Activated T-helper 17 cell treated with anti-CD3 and anti-CD28 coated beads, Interleukin-2, amount 50 U/mL, for 72 hours (primary cell): ENCODE measurements around the gene SLC15A4. TPM values are rescaled to one million over a fixed set of nuclear protein-coding genes. Genes with fewer than 3 reads are reported as not detected.

ENCODE experiments used
- ATAC-seq: fragments of 150-1000 bp; cut with Tn5 transposase; replicated peaks from 2 replicates; pipeline ENCODE4 v1.10.0; 2021; ENCODE audit warnings: mild to moderate bottlenecking, moderate library complexity
- H3K27ac Mint-ChIP-seq: one replicate; pipeline ENCODE4 v1.8.0; 2022; ENCODE audit warnings: mixed read lengths
- H3K27me3 Mint-ChIP-seq: one replicate; pipeline ENCODE4 v1.8.0; 2022; ENCODE audit warnings: mixed read lengths
- H3K36me3 Mint-ChIP-seq: one replicate; pipeline ENCODE4 v1.8.0; 2022; ENCODE audit warnings: low read depth, mild to moderate bottlenecking, mixed read lengths
- H3K4me1 Mint-ChIP-seq: one replicate; pipeline ENCODE4 v1.8.0; 2022; ENCODE audit warnings: mixed read lengths
- H3K4me3 Mint-ChIP-seq: one replicate; pipeline ENCODE4 v1.8.0; 2022; ENCODE audit warnings: mild to moderate bottlenecking, mixed read lengths
- H3K9me3 Mint-ChIP-seq: one replicate; pipeline ENCODE4 v1.8.0; 2022; ENCODE audit warnings: mixed read lengths
- total RNA-seq, 2 donors: library from RNA; stranded (reverse); gene quantifications; one replicate each; pipeline ENCODE4 v1.2.3, GENCODE V29; 2022

Gene SLC15A4
- 10 to 100 TPM; 25.2 to 34.2 TPM for total RNA-seq

GRCh38 chr12:128823916-128824839 is at the start of gene SLC15A4:
TSS of gene SLC15A4 (minus strand) at chr12:128823958. CDS start at chr12:128823943, 15 bp downstream.
- peaks cover 25% of the 10 kb centered on the region for H3K36me3 Mint-ChIP-seq
- peak; percentile 99 for ATAC-seq
- peak within 1 kb of the TSS; percentile 63 for H3K27ac Mint-ChIP-seq
- H3K9me3 Mint-ChIP-seq: no peaks in the 10 kb centered on the region
- H3K27me3 Mint-ChIP-seq: peaks cover 5% of the 10 kb centered on the region
- peaks cover 20% of the 10 kb centered on the region for H3K4me1 Mint-ChIP-seq
- peak within 1 kb of the TSS; percentile 79 for H3K4me3 Mint-ChIP-seq

GRCh38 chr12:128872303-128872702 is 48.5 kb upstream of the SLC15A4 start:
- H3K4me3 Mint-ChIP-seq: no peak overlapping the region
- no peaks in the 10 kb centered on the region for H3K4me1 Mint-ChIP-seq
- H3K27me3 Mint-ChIP-seq: peaks cover 6% of the 10 kb centered on the region
- ATAC-seq: no peak
- H3K9me3 Mint-ChIP-seq: no peaks in the 10 kb centered on the region
- H3K36me3 Mint-ChIP-seq: no peaks in the 10 kb centered on the region
- H3K27ac Mint-ChIP-seq: no peak overlapping the region

GRCh38 chr12:128871516-128871892 is 47.7 kb upstream of the SLC15A4 start:
- peaks cover 6% of the 10 kb centered on the region for H3K27me3 Mint-ChIP-seq
- no peaks in the 10 kb centered on the region for H3K36me3 Mint-ChIP-seq
- H3K4me3 Mint-ChIP-seq: no peak overlapping the region
- no peaks in the 10 kb centered on the region for H3K4me1 Mint-ChIP-seq
- no peak for ATAC-seq
- H3K27ac Mint-ChIP-seq: no peak overlapping the region
- no peaks in the 10 kb centered on the region for H3K9me3 Mint-ChIP-seq

GRCh38 chr12:128867466-128867865 is 43.7 kb upstream of the SLC15A4 start:
- no peak for ATAC-seq
- Mint-ChIP-seq H3K27ac (no peak overlapping the region), H3K9me3 (no peaks in the 10 kb centered on the region), H3K27me3 (no peaks in the 10 kb centered on the region), H3K4me3 (no peak overlapping the region), H3K4me1 (no peaks in the 10 kb centered on the region), H3K36me3 (no peaks in the 10 kb centered on the region)

- Mint-ChIP-seq H3K27me3 (peaks cover 2% of the 10 kb centered on the region), H3K27ac (no peak overlapping the region), H3K4me1 (no peaks in the 10 kb centered on the region), H3K36me3 (no peaks in the 10 kb centered on the region), H3K4me3 (no peak overlapping the region), H3K9me3 (no peaks in the 10 kb centered on the region)
- ATAC-seq: no peak
Measured at GRCh38 chr12:128864516-128865186, 40.9 kb upstream of the SLC15A4 start.

GRCh38 chr12:128863957-128864356 is 40.2 kb upstream of the SLC15A4 start:
- no peaks in the 10 kb centered on the region for H3K4me1 Mint-ChIP-seq
- H3K4me3 Mint-ChIP-seq: no peak overlapping the region
- no peaks in the 10 kb centered on the region for H3K9me3 Mint-ChIP-seq
- no peak for ATAC-seq
- H3K27ac Mint-ChIP-seq: no peak overlapping the region
- H3K36me3 Mint-ChIP-seq: no peaks in the 10 kb centered on the region
- peaks cover 8% of the 10 kb centered on the region for H3K27me3 Mint-ChIP-seq

GRCh38 chr12:128861226-128862016 is 37.7 kb upstream of the SLC15A4 start:
- ATAC-seq: no peak
- H3K27me3 Mint-ChIP-seq: peaks cover 18% of the 10 kb centered on the region
- no peak overlapping the region for H3K4me3 Mint-ChIP-seq
- H3K27ac Mint-ChIP-seq: no peak overlapping the region
- no peaks in the 10 kb centered on the region for H3K4me1 Mint-ChIP-seq
- H3K9me3 Mint-ChIP-seq: no peaks in the 10 kb centered on the region
- H3K36me3 Mint-ChIP-seq: no peaks in the 10 kb centered on the region

GRCh38 chr12:128859311-128859710 is 35.6 kb upstream of the SLC15A4 start:
- ATAC-seq: no peak
- H3K4me1 Mint-ChIP-seq: no peaks in the 10 kb centered on the region
- no peaks in the 10 kb centered on the region for H3K36me3 Mint-ChIP-seq
- H3K27me3 Mint-ChIP-seq: peaks cover 27% of the 10 kb centered on the region
- H3K27ac Mint-ChIP-seq: no peak overlapping the region
- no peaks in the 10 kb centered on the region for H3K9me3 Mint-ChIP-seq
- H3K4me3 Mint-ChIP-seq: no peak overlapping the region

GRCh38 chr12:128857133-128857763 is 33.5 kb upstream of the SLC15A4 start:
- H3K4me1 Mint-ChIP-seq: no peaks in the 10 kb centered on the region
- H3K36me3 Mint-ChIP-seq: no peaks in the 10 kb centered on the region
- no peak overlapping the region for H3K4me3 Mint-ChIP-seq

GRCh38 chr12:128856791-128857078 is 33.0 kb upstream of the SLC15A4 start:
- ATAC-seq: no peak
- no peak overlapping the region for H3K27ac Mint-ChIP-seq
- H3K9me3 Mint-ChIP-seq: no peaks in the 10 kb centered on the region
- H3K4me3 Mint-ChIP-seq: no peak overlapping the region
- no peaks in the 10 kb centered on the region for H3K4me1 Mint-ChIP-seq
- no peaks in the 10 kb centered on the region for H3K36me3 Mint-ChIP-seq
- peaks cover 35% of the 10 kb centered on the region for H3K27me3 Mint-ChIP-seq

More at GRCh38 chr12:128857133-128857763, 33.5 kb upstream of the SLC15A4 start:
- Mint-ChIP-seq H3K27me3 (peaks cover 32% of the 10 kb centered on the region), H3K27ac (no peak overlapping the region), H3K9me3 (no peaks in the 10 kb centered on the region)
- ATAC-seq: no peak

GRCh38 chr12:128856035-128856790 is 32.5 kb upstream of the SLC15A4 start:
- no peaks in the 10 kb centered on the region for H3K4me1 Mint-ChIP-seq
- H3K4me3 Mint-ChIP-seq: no peak overlapping the region
- no peak overlapping the region for H3K27ac Mint-ChIP-seq

GRCh38 chr12:128853600-128854197 is 29.9 kb upstream of the SLC15A4 start:
- Mint-ChIP-seq H3K27ac (no peak overlapping the region), H3K27me3 (peaks cover 33% of the 10 kb centered on the region), H3K4me3 (no peak overlapping the region), H3K9me3 (no peaks in the 10 kb centered on the region), H3K36me3 (no peaks in the 10 kb centered on the region), H3K4me1 (no peaks in the 10 kb centered on the region)
- ATAC-seq: no peak

More at GRCh38 chr12:128856035-128856790, 32.5 kb upstream of the SLC15A4 start:
- no peaks in the 10 kb centered on the region for H3K9me3 Mint-ChIP-seq
- H3K27me3 Mint-ChIP-seq: peaks cover 37% of the 10 kb centered on the region
- no peak for ATAC-seq
- H3K36me3 Mint-ChIP-seq: no peaks in the 10 kb centered on the region

GRCh38 chr12:128852885-128853599 is 29.3 kb upstream of the SLC15A4 start, which contains the start of gene GLT1D1:
TSS of gene GLT1D1 (plus strand) at chr12:128853478. CDS start at chr12:128853582, 104 bp downstream.
- Mint-ChIP-seq H3K27ac (no peak within 1 kb of the TSS), H3K4me1 (no peaks in the 10 kb centered on the region), H3K27me3 (peaks cover 32% of the 10 kb centered on the region), H3K9me3 (no peaks in the 10 kb centered on the region), H3K36me3 (no peaks in the 10 kb centered on the region), H3K4me3 (no peak within 1 kb of the TSS)
- ATAC-seq: no peak
